ENCODE data around the gene CD93.

The CD93 gene

DNA sequence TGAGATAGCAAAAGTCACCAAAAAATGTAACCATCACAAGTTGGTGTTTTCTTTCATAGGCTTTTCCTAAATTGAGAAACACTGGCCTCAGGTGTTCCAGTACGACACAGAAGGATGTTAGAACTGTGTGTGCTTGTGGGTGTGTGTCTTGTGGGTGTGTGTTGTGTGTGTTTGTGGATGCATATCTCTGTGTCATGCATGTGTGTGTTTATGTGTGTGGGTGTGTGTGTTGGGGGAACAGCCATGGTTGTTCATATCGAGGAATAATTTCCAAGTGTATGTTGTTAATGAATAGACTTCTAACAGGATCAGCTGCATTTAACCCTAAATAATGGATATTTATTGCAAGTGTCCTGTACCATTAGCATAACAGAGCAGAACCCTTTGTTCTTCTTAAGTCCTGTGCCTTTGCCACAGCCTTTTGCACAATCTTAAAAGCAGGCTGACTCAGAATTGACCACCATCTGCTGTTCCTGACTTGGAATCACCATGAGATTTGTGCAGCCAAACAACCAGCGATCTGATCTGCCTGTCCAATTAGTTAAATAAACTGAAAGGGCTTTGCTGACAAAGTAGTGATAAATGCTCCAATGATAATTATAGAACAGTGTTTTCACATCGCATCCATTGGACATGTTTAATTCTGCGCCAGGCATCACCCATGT lies 7.6 kb downstream of the CD93 start:
- Histone ChIP-seq H3K36me3 (replicated peaks in 1 of 2; ENCODE audit: control insufficient read depth in 2 of 2, insufficient read depth in 2 of 2, low read length in 2 of 2) (no peaks in the 10 kb centered on the region), H2AFZ (ENCODE audit: low read length) (no peak overlapping the region), H3K4me1 (ENCODE audit: control insufficient read depth in 2 of 2, insufficient read depth in 1 of 2, low read depth in 1 of 2, low read length in 2 of 2) (peaks cover 0 to 2% of the 10 kb centered on the region in 2 donors), H3K18ac (ENCODE audit: low read length) (no peak overlapping the region), H3K27ac (replicated peaks; ENCODE audit: low read length) (no peak overlapping the region), H2BK12ac (ENCODE audit: low read length) (no peak overlapping the region), H3K14ac (ENCODE audit: low read length) (no peak overlapping the region), H3K23ac (ENCODE audit: low read depth, low read length, poor library complexity) (no peak overlapping the region), H2BK5ac (ENCODE audit: low read length) (no peak overlapping the region), H3K4ac (ENCODE audit: low read length) (no peak overlapping the region), H2BK120ac (ENCODE audit: low read depth, low read length) (no peak overlapping the region), H2AK5ac (ENCODE audit: low read depth, low read length) (no peak overlapping the region), H3K79me1 (ENCODE audit: low read depth, low read length) (no peaks in the 10 kb centered on the region), H3K9ac (ENCODE audit: low read depth, low read length, poor library complexity) (no peak overlapping the region), H3K4me2 (ENCODE audit: insufficient read depth, low read length, poor library complexity, severe bottlenecking) (no peak overlapping the region), H3K4me3 (ENCODE audit: low read length in 2 of 2) (no peak overlapping the region), H2BK15ac (ENCODE audit: low read length) (no peak overlapping the region), H4K8ac (ENCODE audit: low read depth, low read length) (no peak overlapping the region), H3K27me3 (ENCODE audit: control insufficient read depth in 3 of 3, insufficient read depth in 3 of 3, low read depth in 1 of 3, low read length in 3 of 3) (no peaks in the 10 kb centered on the region), H3K9me3 (replicated peaks in 1 of 2; ENCODE audit: control insufficient read depth in 2 of 2, insufficient read depth in 1 of 2, low read depth in 1 of 2, low read length in 2 of 2) (no peaks in the 10 kb centered on the region), H4K91ac (ENCODE audit: low read depth, low read length, poor library complexity) (no peak overlapping the region)
- WGBS, 2 donors (ENCODE audit: extremely low coverage in 2 of 2, insufficient read length in 2 of 2, insufficient replicate concordance in 1 of 2), result no CpG with 5 or more reads among the region's 5 CpGs
- DNase-seq (ENCODE audit: low spot score), result no peak

DNA sequence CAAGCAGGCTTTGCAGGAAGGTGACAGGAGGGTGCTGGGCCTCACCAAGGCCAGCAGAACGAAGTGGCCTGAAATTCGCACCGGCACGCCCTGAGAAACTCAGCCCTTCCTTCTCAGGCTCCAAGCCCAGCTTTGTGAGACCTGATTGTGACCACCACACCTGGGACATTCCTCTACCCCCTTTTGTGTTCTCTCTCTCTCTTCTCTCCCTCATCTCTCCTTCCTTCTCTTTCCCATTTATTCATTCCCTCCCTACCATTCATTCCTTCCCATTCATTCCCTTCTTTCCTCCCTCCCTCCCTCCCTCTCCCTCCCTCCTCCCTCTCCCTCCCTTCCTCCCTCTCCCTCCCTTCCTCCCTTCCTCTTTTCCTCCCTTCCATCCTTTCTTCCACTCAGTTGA lies 8.8 kb downstream of the CD93 start:
- Histone ChIP-seq H3K9me3 (replicated peaks in 1 of 2; ENCODE audit: control insufficient read depth in 2 of 2, insufficient read depth in 1 of 2, low read depth in 1 of 2, low read length in 2 of 2) (no peaks in the 10 kb centered on the region), H3K27me3 (ENCODE audit: control insufficient read depth in 3 of 3, insufficient read depth in 3 of 3, low read depth in 1 of 3, low read length in 3 of 3) (no peaks in the 10 kb centered on the region), H2BK15ac (ENCODE audit: low read length) (no peak overlapping the region), H3K79me1 (ENCODE audit: low read depth, low read length) (no peaks in the 10 kb centered on the region), H2BK5ac (ENCODE audit: low read length) (no peak overlapping the region), H2BK120ac (ENCODE audit: low read depth, low read length) (no peak overlapping the region), H3K14ac (ENCODE audit: low read length) (no peak overlapping the region), H3K9ac (ENCODE audit: low read depth, low read length, poor library complexity) (no peak overlapping the region), H3K23ac (ENCODE audit: low read depth, low read length, poor library complexity) (no peak overlapping the region), H4K91ac (ENCODE audit: low read depth, low read length, poor library complexity) (no peak overlapping the region), H2AFZ (ENCODE audit: low read length) (no peak overlapping the region), H3K27ac (replicated peaks; ENCODE audit: low read length) (no peak overlapping the region), H2AK5ac (ENCODE audit: low read depth, low read length) (no peak overlapping the region), H2BK12ac (ENCODE audit: low read length) (no peak overlapping the region), H3K4me3 (ENCODE audit: low read length in 2 of 2) (no peak overlapping the region), H4K8ac (ENCODE audit: low read depth, low read length) (no peak overlapping the region), H3K4me2 (ENCODE audit: insufficient read depth, low read length, poor library complexity, severe bottlenecking) (no peak overlapping the region), H3K18ac (ENCODE audit: low read length) (no peak overlapping the region), H3K4me1 (ENCODE audit: control insufficient read depth in 2 of 2, insufficient read depth in 1 of 2, low read depth in 1 of 2, low read length in 2 of 2) (peaks cover 0 to 2% of the 10 kb centered on the region in 2 donors), H3K4ac (ENCODE audit: low read length) (no peak overlapping the region), H3K36me3 (replicated peaks in 1 of 2; ENCODE audit: control insufficient read depth in 2 of 2, insufficient read depth in 2 of 2, low read length in 2 of 2) (no peaks in the 10 kb centered on the region)
- WGBS, 2 donors (ENCODE audit: extremely low coverage in 2 of 2, insufficient read length in 2 of 2, insufficient replicate concordance in 1 of 2), result no CpG with 5 or more reads among the region's 4 CpGs
- DNase-seq (ENCODE audit: low spot score), result no peak

GRCh38 chr20:23074052-23074451 lies 12.1 kb downstream of the CD93 start:
- peak overlapping the region; percentile 14 for H2AK5ac ChIP-seq (ENCODE audit: low read depth, low read length)
- H3K27ac ChIP-seq (replicated peaks; ENCODE audit: low read length), result no peak overlapping the region
- no peak overlapping the region for H3K18ac ChIP-seq (ENCODE audit: low read length)
- no peak overlapping the region for H2BK5ac ChIP-seq (ENCODE audit: low read length)
- no peak overlapping the region for H2BK120ac ChIP-seq (ENCODE audit: low read depth, low read length)
- no peak overlapping the region for H3K4me2 ChIP-seq (ENCODE audit: insufficient read depth, low read length, poor library complexity, severe bottlenecking)
- no CpG with 5 or more reads among the region's 3 CpGs for WGBS, 2 donors (ENCODE audit: extremely low coverage in 2 of 2, insufficient read length in 2 of 2, insufficient replicate concordance in 1 of 2)
- H3K14ac ChIP-seq (ENCODE audit: low read length), result no peak overlapping the region
- DNase-seq (ENCODE audit: low spot score), result no peak
- no peak overlapping the region for H2AFZ ChIP-seq (ENCODE audit: low read length)
- no peak overlapping the region for H3K4me3 ChIP-seq (ENCODE audit: low read length in 2 of 2)
- no peaks in the 10 kb centered on the region for H3K27me3 ChIP-seq (ENCODE audit: control insufficient read depth in 3 of 3, insufficient read depth in 3 of 3, low read depth in 1 of 3, low read length in 3 of 3)
- H3K23ac ChIP-seq (ENCODE audit: low read depth, low read length, poor library complexity), result no peak overlapping the region
- no peaks in the 10 kb centered on the region for H3K79me1 ChIP-seq (ENCODE audit: low read depth, low read length)
- H2BK15ac ChIP-seq (ENCODE audit: low read length), result no peak overlapping the region
- H3K4ac ChIP-seq (ENCODE audit: low read length), result no peak overlapping the region
- H3K4me1 ChIP-seq (ENCODE audit: control insufficient read depth in 2 of 2, insufficient read depth in 1 of 2, low read depth in 1 of 2, low read length in 2 of 2), result peaks cover 0 to 2% of the 10 kb centered on the region in 2 donors
- no peaks in the 10 kb centered on the region for H3K36me3 ChIP-seq (replicated peaks in 1 of 2; ENCODE audit: control insufficient read depth in 2 of 2, insufficient read depth in 2 of 2, low read length in 2 of 2)
- no peaks in the 10 kb centered on the region for H3K9me3 ChIP-seq (replicated peaks in 1 of 2; ENCODE audit: control insufficient read depth in 2 of 2, insufficient read depth in 1 of 2, low read depth in 1 of 2, low read length in 2 of 2)
- H3K9ac ChIP-seq (ENCODE audit: low read depth, low read length, poor library complexity), result no peak overlapping the region
- no peak overlapping the region for H4K8ac ChIP-seq (ENCODE audit: low read depth, low read length)
- H4K91ac ChIP-seq (ENCODE audit: low read depth, low read length, poor library complexity), result no peak overlapping the region
- H2BK12ac ChIP-seq (ENCODE audit: low read length), result no peak overlapping the region

DNA sequence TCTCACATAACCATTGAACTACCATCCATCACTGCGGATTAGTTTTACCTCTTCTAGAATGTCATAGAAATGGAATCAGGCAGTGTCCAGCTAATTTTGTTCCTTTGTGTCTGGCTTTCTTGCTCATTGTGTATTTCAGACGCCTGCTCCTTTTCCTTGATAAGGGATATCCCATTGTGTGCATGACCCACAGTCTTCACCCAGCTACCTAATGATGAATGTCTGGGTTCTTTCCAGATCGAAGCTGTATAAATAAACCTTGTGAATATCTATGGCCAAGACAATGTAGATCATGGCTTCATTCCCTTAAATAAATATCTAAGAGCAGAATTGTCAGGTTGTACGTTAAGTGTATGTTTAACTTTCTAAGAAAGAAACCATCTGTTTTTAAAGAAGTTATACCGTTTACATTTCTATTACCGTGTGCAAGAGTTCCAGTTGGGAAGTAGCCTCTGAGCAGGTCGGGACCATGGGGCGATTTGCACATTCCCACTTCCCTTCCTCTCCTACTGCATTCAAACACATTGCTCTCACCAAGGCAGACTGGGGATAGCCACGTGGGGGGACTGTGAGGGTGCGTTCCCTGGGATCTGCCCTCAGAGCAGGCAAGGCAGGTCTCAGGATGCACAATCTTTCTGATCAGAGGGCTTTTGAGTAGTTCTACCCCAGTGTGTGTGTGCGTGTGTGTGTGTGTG lies 13.1 kb downstream of the CD93 start:
- Histone ChIP-seq H3K4ac (ENCODE audit: low read length) (no peak overlapping the region), H3K14ac (ENCODE audit: low read length) (no peak overlapping the region), H2BK12ac (ENCODE audit: low read length) (no peak overlapping the region), H3K9ac (ENCODE audit: low read depth, low read length, poor library complexity) (no peak overlapping the region), H3K18ac (ENCODE audit: low read length) (no peak overlapping the region), H4K8ac (ENCODE audit: low read depth, low read length) (no peak overlapping the region), H2AFZ (ENCODE audit: low read length) (no peak overlapping the region), H3K23ac (ENCODE audit: low read depth, low read length, poor library complexity) (no peak overlapping the region), H3K36me3 (replicated peaks in 1 of 2; ENCODE audit: control insufficient read depth in 2 of 2, insufficient read depth in 2 of 2, low read length in 2 of 2) (no peaks in the 10 kb centered on the region), H3K9me3 (replicated peaks in 1 of 2; ENCODE audit: control insufficient read depth in 2 of 2, insufficient read depth in 1 of 2, low read depth in 1 of 2, low read length in 2 of 2) (no peaks in the 10 kb centered on the region), H3K27ac (replicated peaks; ENCODE audit: low read length) (no peak overlapping the region), H2AK5ac (ENCODE audit: low read depth, low read length) (no peak overlapping the region), H3K4me1 (ENCODE audit: control insufficient read depth in 2 of 2, insufficient read depth in 1 of 2, low read depth in 1 of 2, low read length in 2 of 2) (peaks cover 0 to 2% of the 10 kb centered on the region in 2 donors), H3K79me1 (ENCODE audit: low read depth, low read length) (no peaks in the 10 kb centered on the region), H4K91ac (ENCODE audit: low read depth, low read length, poor library complexity) (no peak overlapping the region), H2BK120ac (ENCODE audit: low read depth, low read length) (no peak overlapping the region), H3K4me2 (ENCODE audit: insufficient read depth, low read length, poor library complexity, severe bottlenecking) (no peak overlapping the region), H3K4me3 (ENCODE audit: low read length in 2 of 2) (no peak overlapping the region), H3K27me3 (ENCODE audit: control insufficient read depth in 3 of 3, insufficient read depth in 3 of 3, low read depth in 1 of 3, low read length in 3 of 3) (no peaks in the 10 kb centered on the region), H2BK5ac (ENCODE audit: low read length) (no peak overlapping the region), H2BK15ac (ENCODE audit: low read length) (no peak overlapping the region)
- no CpG with 5 or more reads among the region's 11 CpGs for WGBS, 2 donors (ENCODE audit: extremely low coverage in 2 of 2, insufficient read length in 2 of 2, insufficient replicate concordance in 1 of 2)
- no peak for DNase-seq (ENCODE audit: low spot score)

Data from neuronal stem cell (in vitro differentiated cells).